HG02623 (cell line): Measurements from ENCODE around the gene RXRA.

ENCODE experiments used
- ATAC-seq: cut with Tn5 transposase; IDR thresholded peaks from one replicate; pipeline ENCODE4 v1.9.1; 2021; ENCODE audit warnings: moderate library complexity; ENCODE audit not compliant: unreplicated experiment

Gene RXRA

DNA sequence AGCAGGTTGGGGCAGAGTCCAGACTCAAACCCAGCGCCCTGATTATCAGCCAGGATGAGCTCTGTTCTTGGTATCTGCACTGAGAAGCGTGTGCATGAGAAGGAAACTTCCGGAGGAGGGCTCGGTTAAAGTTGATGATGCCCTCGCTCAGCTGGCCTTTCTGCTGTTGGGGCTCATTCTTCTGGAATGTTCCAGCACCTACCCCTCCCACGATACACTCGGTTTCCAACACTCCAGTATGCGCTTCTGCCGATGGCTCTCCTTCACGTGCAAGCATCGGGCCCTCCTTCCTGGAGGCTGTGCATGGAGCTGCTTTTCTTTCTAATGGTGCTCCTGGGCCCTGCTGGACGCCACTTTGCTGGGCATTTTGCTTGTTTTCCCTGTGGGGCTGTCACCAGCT lies 134.0 kb downstream of the RXRA start:
- ATAC-seq, result no peak

DNA sequence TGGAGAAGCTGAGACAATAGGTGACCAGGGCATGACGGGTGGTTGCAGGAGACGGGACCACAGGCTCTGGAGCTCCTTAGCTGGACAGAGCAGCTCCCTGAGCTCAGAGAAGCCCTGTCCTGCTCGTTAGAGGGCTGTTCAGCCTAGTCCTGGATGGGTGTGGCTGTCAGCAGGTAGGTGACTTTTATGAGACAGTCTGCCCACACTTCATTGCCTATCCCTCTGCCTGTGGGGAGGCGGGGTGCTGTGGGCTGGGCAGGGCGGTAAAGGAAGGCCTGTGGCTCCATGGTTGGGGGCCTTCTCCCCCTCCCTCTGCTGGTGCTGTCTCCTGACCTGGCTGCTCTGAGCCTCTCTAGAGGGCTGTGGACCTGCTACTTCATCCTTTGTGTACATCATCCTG lies 134.6 kb downstream of the RXRA start:
- no peak for ATAC-seq

DNA sequence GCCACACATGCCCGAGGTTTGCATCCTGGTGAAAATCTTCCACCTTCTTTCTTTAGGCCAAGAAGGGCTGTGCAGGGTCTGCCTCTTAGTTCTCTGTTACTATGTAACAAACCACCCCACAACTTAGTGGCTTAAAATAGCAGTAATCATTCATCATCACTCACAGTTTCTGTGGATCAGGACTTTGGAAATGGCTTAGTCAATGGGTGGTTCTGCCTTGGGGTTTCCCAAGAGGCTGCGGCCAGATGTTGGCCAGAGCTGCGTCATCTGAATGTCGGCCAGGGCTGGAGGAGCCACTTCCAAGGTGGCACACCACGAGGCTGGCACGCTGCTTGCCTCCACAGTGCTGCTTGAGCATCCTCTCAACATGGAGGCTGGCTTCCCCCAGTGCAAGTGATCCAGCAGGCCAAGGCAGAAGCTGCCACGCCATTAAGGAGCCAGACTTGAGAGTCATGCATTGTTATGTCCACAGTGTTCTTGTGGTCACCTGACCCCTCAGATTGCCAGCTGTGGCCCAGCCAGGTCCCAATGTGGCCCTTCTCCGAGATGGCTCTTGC lies 135.2 kb downstream of the RXRA start:
- no peak for ATAC-seq

DNA sequence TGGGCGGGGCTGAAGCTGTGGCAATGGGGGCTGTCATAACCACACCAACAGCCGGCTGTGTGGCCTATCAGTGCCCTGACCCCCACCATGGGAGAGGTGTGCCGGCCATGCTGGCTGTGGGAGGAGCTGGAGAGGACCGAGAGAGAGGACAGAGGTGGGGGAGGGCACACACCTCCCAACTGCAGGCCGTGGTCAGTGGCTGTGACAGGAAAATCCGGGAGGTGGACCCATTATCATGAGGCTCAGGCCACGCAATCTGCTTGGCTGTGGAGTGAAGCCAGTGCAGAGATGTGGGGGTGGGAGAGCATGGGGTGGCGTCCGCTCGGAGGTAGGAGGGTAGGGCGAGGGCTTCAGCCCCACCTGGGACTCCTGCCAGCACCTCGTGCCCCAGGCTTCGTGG lies 136.1 kb downstream of the RXRA start:
- no peak for ATAC-seq

DNA sequence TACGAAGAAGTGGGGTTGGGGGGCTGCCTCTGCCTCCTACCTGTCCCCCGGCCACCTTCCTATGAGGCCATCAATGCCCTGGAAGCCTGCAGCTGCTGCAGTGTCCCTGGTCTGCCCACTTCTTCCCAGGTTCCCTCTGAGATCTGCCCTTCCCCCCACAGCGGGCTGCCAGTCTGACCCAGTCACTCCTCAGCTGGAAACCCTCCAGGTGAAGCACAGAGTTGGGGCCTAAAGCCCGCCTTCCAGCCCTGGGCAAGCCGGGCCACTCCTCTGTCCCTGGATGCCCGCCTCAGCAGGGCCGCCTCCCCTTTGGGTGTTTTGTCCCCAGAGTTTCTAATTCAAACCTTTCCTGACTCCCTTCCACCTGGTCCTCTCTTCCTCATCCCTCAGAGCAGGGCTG lies 137.0 kb downstream of the RXRA start:
- no peak for ATAC-seq

DNA sequence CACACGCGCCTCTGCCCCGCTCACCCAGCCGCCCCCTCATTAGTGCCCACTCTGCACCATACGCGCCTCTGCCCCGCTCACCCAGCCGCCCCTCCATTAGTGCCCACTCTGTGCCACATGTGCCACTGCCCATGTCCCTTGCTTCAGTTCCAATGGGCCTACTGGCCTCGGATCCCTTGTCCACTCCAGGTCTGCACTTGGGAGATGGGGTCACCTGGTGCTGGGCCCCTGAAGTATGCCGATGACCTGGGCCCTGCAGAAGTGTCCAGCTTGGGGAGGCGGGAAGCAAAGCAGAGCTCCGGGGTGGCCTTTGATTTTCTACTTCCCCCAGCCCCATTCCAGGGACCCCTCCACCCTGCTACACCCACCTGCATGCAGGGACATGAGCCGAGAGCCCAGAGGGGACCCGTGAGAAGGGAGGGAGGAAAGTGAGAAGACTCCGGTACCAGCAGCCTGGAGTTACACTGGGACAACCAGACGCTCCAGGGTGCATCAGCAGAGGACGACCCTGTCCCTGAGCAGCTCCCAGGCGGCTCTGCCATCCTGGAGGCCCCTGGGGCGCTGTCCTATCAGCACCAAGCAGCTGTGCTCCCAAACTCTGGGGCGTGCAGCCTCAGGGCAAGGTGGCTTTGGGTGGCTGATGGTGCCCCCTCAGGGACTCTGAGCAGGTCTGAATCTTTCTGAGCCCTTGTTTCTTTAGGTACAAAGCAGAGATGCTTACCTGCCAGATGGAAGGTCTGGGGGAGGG lies 140.8 kb downstream of the RXRA start:
- no peak for ATAC-seq

DNA sequence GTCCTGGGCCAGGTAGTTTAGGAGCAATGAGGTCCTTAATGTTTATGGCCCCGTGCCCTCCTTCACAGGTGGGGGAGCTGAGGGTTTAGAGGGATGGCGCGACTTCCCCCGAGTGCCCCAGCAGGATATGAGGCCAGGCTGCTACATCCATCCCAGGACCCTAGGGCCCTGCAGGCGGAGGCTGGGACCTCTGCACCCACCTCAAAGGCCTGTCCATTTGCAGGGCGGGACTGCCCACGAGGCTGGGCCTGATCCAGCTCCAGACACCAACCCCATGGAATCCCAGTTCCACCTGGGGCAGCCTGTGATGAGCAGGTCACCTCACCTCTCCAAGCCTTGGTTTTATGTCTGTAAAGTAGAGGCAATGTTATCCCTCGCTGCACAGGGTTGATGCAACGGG lies 142.1 kb downstream of the RXRA start:
- ATAC-seq, result no peak

DNA sequence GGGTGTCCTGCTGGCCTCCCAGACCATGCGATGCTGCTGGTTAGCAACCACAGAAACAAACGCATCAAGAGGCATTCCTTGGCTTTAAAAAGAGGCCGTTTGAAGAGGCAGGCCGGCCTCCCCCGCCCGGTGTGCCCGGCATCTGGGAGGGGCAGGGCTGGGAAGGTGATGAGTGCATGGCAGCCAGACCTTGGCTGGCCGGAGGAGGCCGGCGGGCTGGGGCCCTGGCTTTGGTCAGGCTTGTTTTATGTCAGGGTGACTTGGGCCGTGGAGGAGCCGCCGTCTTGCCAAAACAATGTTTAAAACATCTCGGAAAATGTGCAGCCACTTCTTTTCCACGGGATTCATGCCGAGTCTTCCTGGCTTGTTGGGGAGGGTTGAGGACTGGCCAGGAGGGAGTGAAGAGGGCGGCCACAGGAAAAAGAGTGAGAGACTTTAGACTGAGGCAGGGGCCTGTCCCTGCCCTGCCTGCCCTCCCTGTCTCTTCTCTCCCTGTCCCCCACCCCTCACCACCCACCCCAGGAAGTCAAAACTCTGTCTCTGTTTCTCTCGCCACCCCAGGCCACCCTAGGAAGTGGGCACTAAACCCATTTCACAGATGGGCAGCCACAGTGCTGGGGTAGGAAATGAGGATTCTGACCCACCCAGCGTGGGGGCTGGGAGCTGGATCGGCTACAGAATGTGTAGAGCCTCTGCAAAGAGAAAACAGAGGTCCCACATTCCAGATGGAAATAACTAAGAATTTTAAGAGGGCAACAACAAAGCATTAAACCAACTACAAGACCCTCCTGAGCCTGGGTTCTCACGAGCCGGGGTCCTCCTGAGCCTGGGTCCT lies 143.0 kb downstream of the RXRA start:
- ATAC-seq, result no peak

DNA sequence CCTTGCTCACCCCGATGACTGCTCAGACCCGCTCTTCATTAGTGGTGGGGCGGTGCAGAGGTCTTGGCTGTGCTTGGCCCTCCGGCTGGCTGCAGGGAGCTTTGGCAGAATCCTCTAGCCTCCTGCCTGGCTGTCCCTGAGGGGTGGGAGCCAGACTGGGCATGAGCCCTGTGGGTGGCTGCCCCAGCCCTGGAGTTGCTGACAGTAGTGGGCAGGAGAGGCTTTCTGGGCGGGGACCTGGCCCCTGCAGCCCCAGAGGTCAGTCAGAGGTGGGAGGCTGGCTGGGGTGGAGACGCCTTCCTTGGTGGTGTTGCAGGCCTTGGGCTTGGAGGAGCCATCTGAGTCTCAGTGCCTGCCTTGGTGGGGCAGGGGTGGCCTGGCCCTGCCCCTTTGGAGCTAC lies 146.0 kb downstream of the RXRA start:
- no peak for ATAC-seq

DNA sequence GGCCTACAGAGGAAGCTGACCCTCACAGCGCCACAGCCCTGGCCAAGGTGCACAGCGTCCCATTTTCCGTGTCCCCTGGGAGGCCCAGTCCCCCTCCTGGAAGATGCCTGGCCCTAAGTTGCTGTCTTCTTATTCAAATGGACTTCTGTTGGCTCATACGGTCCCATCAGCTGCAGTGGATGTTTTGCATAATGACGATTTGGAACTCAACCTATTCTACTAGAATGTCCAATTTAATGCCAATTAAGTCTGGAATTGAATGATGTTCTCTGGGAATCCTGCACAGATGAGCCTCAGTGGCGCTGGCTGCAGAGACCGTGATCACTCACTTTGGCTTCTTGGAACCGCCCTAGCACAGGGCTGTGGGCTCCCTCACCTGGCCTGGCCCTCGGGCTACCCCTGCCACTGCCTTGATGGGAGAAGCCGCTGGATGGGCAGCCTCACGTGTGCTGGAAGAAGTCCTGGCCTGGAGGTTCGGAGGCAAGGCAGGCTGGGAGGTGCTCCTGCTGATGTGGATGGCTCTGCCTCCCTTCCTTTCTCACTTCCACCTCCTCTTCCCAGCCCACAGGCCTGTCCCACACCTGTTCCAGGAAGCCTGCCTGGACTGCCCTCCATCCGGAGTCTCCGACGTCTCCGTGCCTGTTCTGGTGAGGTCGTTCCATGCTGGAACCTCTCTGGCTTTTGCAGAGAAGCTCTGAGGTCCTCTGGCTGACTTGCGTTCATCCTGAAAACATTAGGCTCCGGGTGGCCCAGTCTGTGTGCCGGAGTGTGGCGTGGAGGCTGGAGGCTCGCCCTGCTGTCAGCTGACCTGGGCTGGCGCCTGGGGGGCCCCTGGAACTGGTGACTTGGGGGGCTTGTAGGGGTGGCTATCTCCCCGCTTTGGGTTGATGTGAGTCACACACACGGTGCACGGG lies 147.1 kb downstream of the RXRA start:
- no peak for ATAC-seq

DNA sequence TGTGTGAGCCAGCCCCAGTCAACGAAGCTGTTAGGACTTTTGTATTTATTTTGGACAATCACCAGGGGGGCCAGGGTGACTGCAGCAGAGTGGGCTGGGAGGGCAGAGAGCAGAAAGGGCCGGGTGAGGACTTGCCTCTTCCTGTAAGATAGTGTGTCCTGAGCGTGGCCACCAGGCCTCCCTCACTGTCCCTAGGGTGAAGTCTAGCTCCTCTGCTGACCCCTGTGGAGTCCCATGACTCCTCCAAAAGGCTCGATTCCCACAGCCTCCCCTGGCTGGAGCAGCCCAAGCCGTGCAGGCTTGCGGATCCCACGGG lies 147.8 kb downstream of the RXRA start:
- ATAC-seq, result no peak

DNA sequence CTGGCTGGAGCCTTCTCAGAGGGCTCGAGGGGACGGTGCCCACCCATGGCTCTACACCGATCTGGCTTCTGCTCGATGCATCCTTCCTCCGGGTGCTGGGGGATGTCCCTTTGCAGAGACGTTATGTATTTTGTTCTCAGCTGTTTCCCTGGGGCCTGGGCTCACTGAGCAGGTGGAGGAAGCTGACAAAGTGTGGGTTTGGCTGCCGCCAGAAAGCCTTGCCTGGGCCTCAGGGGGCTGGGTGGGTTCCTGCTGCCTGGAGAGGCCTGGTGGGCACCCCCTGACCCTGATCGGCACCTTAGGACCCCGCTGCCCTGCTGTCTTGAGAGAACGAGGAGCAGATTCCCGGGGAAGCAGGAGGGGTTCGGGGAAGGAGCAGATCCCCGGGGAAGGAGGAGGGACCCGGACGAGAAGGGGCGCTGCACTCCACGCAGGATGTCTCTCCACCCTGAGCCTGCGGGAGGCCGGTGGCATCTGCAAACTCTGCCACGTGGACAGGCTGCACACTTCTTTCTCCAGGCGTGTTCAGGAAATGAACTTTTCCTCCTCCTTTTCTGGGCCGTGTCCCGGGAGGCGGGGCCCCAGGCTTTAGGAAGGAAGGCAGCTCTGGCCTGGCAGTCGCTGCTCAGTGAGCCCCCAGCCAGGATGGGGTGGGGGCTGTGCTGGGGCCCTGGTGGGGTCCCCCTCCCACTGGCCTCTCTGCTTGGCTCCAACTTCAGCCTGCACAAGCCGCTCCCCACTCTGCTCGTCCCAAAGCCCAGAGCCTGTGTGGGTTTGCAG lies 148.9 kb downstream of the RXRA start:
- no peak for ATAC-seq

DNA sequence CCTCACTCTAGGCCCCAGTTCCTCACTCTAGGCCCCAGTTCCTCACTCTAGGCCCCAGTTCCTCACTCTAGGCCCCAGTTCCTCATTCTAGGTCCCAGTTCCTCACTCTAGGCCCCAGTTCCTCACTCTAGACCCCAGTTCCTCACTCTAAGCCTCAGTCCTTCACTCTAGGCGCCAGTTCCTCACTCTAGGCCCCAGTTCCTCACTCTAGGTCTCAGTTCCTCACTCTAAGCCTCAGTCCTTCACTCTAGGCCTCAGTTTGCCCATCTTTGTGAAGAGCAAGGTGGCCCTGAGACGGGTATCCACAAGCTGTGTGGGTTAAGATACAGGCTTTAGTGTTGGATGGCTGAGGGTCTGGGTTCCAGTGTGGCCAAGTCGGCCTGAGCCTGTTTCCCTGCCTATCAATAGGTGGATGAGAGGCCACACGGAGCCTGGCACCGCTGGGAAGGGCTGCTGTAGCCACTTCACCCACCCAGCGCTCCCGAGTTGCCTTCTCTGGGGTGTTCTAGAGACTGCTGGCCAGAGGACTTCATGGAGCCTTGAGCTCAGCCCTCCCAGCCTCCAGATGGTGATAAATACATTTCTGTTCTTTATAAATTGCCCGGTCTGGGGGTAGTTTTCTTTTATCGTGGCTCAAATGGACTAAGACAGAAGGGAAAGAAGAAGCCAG lies 150.2 kb downstream of the RXRA start:
- ATAC-seq, result no peak

DNA sequence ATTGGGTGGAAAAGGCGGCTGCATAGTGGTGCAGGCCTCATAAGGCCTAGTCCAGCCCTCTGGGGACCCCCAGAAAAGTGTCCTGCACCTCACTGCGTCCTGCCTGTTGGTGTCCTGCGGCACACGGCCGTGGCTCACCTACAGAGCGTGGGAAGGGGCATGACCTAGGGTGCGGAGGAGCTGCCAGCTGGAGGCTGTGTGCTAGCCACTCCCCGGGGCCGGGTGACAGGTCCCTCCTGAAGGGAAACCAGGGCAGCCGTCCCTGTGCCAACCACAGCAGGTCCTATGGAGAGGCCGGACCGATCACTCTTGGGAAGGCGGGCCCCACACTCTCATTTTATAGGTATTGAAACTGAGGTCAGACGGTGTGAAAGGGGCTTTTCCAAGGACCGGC lies 150.7 kb downstream of the RXRA start:
- ATAC-seq, result no peak

DNA sequence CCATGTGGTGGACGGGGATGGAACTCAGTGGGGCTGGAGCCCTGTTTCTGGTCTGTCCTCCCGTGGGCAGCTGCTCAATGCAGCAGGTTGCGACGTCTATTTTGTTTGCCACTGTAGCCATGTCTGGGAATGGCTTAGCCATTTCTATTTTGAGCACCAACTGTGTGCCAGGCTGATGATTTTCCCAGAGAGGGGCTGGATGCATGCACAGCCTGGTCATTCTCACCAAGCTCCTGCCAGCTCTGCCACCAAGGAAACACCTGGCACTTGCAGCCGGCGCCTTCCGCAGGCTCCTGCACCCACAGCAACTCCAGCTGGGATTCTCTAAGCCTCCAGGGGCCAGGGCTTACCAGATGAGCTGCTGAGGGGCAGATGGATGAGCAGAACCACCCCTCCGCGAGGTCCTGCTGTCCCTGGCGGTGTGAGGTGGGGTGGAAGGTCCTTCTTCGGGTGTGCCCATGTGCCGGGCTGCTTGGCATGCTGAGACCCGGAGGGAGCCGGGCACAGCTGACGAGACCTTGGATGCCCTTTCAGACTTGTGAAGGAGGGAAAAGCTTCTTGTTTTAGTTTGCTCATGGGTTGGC lies 151.2 kb downstream of the RXRA start:
- ATAC-seq, result no peak

DNA sequence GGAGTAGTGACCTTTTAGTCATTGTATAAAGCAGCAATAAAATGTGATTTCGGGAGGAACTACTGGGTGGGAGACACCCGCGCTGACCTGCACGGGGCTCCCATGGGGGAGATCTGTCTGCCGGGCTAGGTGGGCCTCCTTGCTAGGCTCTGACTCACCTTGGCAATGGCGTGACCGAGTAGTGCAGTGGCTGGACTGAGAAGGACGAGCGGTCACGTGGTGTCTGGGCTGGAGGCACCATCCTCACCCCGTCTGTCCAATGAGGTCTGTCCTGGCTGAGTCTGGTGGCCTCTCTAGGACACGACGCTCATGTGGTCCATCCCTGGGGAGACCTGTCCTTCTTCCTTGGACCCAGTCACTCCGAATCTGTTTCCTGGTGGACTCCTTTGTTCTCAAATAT lies 151.7 kb downstream of the RXRA start:
- no peak for ATAC-seq

DNA sequence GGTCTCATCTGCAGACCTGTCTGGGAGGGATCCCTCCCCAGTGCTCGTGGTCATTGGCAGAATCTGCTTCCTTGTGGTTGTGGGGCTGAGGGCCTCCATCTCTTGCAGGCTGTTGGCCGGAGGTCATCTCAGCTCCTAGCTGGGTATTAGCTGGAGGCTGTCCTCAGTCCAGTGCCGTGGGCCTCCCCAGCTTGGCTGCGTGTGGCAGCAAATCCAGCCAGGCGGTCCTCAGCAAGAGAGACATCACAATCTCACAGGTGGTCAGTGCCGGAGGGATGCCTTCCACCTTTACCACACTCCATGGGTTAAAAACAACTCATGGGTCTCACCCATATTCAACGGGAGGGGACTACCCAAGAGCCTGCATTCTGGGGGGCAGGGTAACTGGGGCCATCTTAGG lies 155.5 kb downstream of the RXRA start:
- ATAC-seq, result no peak

DNA sequence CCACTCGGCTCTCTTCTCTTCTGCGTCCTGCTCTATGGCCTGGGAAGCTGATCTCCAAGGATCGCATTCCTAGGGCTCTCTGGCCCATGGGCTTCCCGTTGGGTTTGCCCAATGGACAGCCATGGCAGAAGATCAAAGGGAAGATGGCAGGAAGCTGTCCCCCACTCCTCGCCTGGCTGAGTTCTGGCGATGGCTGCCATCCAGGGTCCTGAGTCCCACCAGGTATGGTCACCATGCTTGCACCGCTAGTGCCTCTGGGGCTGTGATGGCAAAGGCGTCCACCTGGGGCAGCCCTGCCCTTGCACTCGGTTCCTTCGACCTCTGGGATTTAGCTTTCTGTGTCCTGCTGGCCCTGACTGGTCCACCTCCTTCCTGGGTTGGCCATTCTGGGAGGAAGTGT lies 156.0 kb downstream of the RXRA start:
- no peak for ATAC-seq

DNA sequence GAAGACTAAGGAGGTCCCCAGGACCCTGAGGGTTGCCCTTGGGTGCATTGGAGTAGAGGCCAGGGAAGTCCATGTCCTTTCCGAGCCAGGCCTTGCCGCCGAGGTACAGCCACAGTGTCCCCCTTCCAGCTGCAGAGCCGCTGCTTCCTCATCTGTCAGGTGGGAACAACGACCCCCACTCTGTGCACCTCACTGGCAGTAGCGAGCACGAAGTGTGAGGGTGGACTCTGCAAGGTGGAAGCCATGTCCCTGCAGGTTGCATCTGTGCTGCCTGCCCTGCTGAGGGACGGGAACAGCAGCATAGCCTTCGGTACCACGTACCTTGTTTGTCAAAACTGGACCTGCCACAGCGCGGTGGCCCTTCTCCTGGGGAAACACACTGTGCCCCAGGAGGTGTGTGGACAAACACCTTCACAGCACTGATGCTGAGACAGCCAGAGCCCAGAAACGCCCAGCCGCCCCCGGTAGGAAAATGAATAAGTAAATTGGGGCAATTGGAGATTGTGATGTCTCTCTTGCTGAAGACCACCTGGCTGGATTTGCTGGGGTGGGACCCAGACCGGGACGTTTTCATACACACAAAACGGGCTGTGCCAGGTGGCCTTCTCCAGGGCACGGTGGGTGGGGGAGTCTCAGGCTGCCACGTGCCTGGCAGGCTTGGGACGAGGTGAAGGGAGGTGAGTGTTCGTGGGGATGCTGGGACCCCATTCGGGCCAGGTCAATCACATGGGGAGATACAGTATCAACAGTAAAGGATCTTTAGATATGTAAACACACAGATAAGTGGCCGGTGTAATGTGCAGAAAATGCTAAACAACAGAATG lies 157.3 kb downstream of the RXRA start:
- ATAC-seq, result no peak
